HG03045 (cell line): Measurements from ENCODE around the gene GRIA2.
"Not testable (repeated sequence)": the region's sequence is repeated elsewhere in the genome, so short reads cannot be mapped to it uniquely, and the experiment has no call there.

ENCODE experiments used
- ATAC-seq: cut with Tn5 transposase; IDR thresholded peaks from one replicate; pipeline ENCODE4 v1.9.1; 2021; ENCODE audit warnings: mild to moderate bottlenecking, moderate library complexity; ENCODE audit not compliant: unreplicated experiment

Gene GRIA2

GRCh38 chr4:157246964-157247363, 26.4 kb downstream of the GRIA2 start:
- no peak for ATAC-seq

- ATAC-seq, result not testable (repeated sequence)
Measured at GRCh38 chr4:157258165-157258564, 37.6 kb downstream of the GRIA2 start.

GRCh38 chr4:157265281-157265680, 44.8 kb downstream of the GRIA2 start:
- no peak for ATAC-seq

GRCh38 chr4:157270108-157270507, 49.6 kb downstream of the GRIA2 start:
- ATAC-seq, result no peak

- ATAC-seq, result no peak
Measured at GRCh38 chr4:157270552-157270951, 50.0 kb downstream of the GRIA2 start.

- no peak for ATAC-seq
Measured at GRCh38 chr4:157271166-157271869, 50.8 kb downstream of the GRIA2 start.

GRCh38 chr4:157280673-157281072, 60.1 kb downstream of the GRIA2 start:
- no peak for ATAC-seq

- ATAC-seq, result no peak
Measured at GRCh38 chr4:157282019-157282418, 61.5 kb downstream of the GRIA2 start.

- ATAC-seq, result no peak
Measured at GRCh38 chr4:157287445-157287844, 66.9 kb downstream of the GRIA2 start.

- ATAC-seq, result no peak
Measured at GRCh38 chr4:157290622-157291021, 70.1 kb downstream of the GRIA2 start.

GRCh38 chr4:157291071-157291470, 70.5 kb downstream of the GRIA2 start:
- no peak for ATAC-seq

- ATAC-seq, result no peak
Measured at GRCh38 chr4:157293673-157294072, 73.1 kb downstream of the GRIA2 start.

GRCh38 chr4:157294575-157294974, 74.0 kb downstream of the GRIA2 start:
- no peak for ATAC-seq

GRCh38 chr4:157300701-157301100, 80.2 kb downstream of the GRIA2 start:
- no peak for ATAC-seq

GRCh38 chr4:157303471-157303960, 83.0 kb downstream of the GRIA2 start:
- ATAC-seq, result no peak

GRCh38 chr4:157304769-157305168, 84.2 kb downstream of the GRIA2 start:
- no peak for ATAC-seq

- no peak for ATAC-seq
Measured at GRCh38 chr4:157312702-157313101, 92.2 kb downstream of the GRIA2 start.

GRCh38 chr4:157314906-157315305, 94.4 kb downstream of the GRIA2 start:
- ATAC-seq, result no peak

- no peak for ATAC-seq
Measured at GRCh38 chr4:157315968-157316367, 95.4 kb downstream of the GRIA2 start.

GRCh38 chr4:157320092-157320491, 99.6 kb downstream of the GRIA2 start:
- ATAC-seq, result no peak

GRCh38 chr4:157327666-157328065, 107.1 kb downstream of the GRIA2 start:
- no peak for ATAC-seq

GRCh38 chr4:157357887-157358286, 137.4 kb downstream of the GRIA2 start:
- no peak for ATAC-seq

- no peak for ATAC-seq
Measured at GRCh38 chr4:157358439-157358838, 137.9 kb downstream of the GRIA2 start.
